Stimulated activated naive B cell treated with anti-CD40 and anti-IgM and Interleukin-4, amounts not matched to agents 10 μg/mL and 1 μg/mL and 100 μg/mL, for 72 hours (primary cell): Measurements from ENCODE around the gene NACC2.
A peak's percentile ranks its signal among the peaks of the same experiment; 100 is the strongest.

Experiments
- ATAC-seq, 2 donors: fragments of 150-1000 bp; cut with Tn5 transposase; replicated peaks; 2 replicates each; pipeline ENCODE4 v1.10.0; 2021; ENCODE audit warnings: moderate library complexity in 1 of 2
- DNase-seq: peaks from one replicate; pipeline ENCODE4 v3.0.0; 2021
- H3K27ac Mint-ChIP-seq: one replicate; pipeline ENCODE4 v1.8.0; 2022; ENCODE audit warnings: mild to moderate bottlenecking, mixed read lengths
- H3K27me3 Mint-ChIP-seq, 2 donors: one replicate each; pipeline ENCODE4 v1.8.0; 2022; ENCODE audit warnings: mixed read lengths in 2 of 2
- H3K36me3 Mint-ChIP-seq, 2 donors: one replicate each; pipeline ENCODE4 v1.8.0; 2022; ENCODE audit warnings: mixed read lengths in 2 of 2, mild to moderate bottlenecking in 1 of 2
- H3K4me1 Mint-ChIP-seq, 2 donors: one replicate each; pipeline ENCODE4 v1.8.0; 2022; ENCODE audit warnings: mixed read lengths in 2 of 2, mild to moderate bottlenecking in 1 of 2
- H3K4me3 Mint-ChIP-seq, 2 donors: one replicate each; pipeline ENCODE4 v1.8.0; 2022; ENCODE audit warnings: mild to moderate bottlenecking in 2 of 2, mixed read lengths in 2 of 2, moderate library complexity in 1 of 2
- H3K9me3 Mint-ChIP-seq, 2 donors: one replicate each; pipeline ENCODE4 v1.8.0; 2022; ENCODE audit warnings: mixed read lengths in 2 of 2, mild to moderate bottlenecking in 1 of 2

Gene NACC2

GRCh38 chr9:135961811-135962695 is 133.0 kb downstream of the NACC2 start:
- DNase-seq (no peak), ATAC-seq (peak in 1 of 2 donors; percentile 17)
- Mint-ChIP-seq H3K4me3 (peak overlapping the region; percentile 72 to 73), H3K9me3 (no peaks in the 10 kb centered on the region), H3K36me3 (no peaks in the 10 kb centered on the region), H3K27me3 (peaks cover 9 to 19% of the 10 kb centered on the region in 2 donors), H3K4me1 (peaks cover 24 to 40% of the 10 kb centered on the region in 2 donors), H3K27ac (peak overlapping the region; percentile 81)

DNA sequence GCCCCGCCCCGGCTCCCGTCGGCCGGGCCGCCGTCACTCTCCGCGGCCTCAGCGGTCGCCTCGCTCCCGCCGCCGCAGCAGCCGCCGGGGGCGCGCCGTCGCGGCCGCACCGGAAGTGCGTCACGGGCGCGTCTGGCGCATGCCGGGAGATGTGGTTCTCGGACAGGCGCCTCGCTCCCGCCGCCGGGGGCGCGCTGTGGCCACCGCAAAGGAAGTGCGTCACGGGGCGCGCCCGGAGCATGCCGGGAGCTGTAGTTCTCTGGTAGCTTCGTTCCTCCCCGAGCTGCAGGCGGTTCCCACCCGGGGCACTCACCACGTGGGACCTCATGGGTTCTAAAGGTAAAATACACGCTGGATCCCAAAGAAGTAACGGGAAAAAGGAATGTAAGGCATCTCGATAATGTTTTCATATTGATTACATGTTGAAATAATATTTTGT is 133.8 kb downstream of the NACC2 start, which contains the start of gene UBAC1:
UBAC1 (minus strand) TSS at position 97 of the 439 bp plus-strand sequence. CDS start 211 bp downstream, outside the sequence.
- H3K27ac Mint-ChIP-seq, result peak within 1 kb of the TSS; percentile 93
- DNase-seq, result peak; percentile 94
- H3K4me3 Mint-ChIP-seq, result peak within 1 kb of the TSS; percentile 92 to 97
- peaks cover 9 to 19% of the 10 kb centered on the region in 2 donors for H3K27me3 Mint-ChIP-seq
- no peaks in the 10 kb centered on the region for H3K9me3 Mint-ChIP-seq
- no peaks in the 10 kb centered on the region for H3K36me3 Mint-ChIP-seq
- peak; percentile 92 to 95 for ATAC-seq
- H3K4me1 Mint-ChIP-seq, result peaks cover 26 to 40% of the 10 kb centered on the region in 2 donors

DNA sequence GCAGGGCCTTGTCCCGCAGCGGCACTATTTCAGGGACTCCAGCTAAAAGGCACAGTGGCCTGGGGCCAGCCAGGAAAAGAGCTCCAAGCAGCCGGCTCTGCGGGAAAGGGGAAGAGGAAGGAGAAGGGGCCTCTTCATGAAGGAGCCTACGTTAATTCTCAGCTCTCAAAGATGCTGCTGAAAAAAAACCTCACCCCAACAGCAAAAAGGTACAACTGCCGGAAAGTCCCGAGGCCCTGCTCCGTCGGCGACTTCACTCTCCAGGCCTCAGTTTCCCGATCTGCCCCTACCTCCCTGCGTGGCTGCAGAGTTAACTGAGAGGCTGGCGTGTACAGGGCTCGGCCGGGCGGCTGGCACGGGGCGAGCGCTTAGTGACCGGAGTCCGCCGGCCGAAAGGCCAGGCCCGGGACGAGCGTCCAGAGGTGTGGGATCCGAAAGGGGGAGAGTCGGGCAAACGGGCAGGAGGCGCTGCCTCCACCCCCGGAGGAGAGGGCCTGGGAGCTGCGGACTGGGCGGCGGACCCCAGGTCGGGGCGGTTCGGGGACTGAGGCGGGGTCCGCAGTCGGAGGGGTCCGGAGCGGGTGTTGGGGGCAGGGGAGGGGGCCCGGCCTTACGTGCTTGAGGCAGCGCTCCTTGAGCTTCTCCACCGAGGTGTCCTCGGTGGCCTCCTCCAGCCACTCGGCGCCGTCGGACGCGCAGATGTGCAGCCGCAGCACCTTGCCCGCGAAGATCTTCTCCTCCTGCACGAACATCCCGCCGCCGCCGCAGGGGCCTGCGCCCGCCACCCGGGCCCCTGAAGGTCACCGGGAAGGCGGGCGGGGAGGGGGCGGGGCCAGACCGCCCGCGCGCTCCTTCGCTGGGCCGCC is 134.4 kb downstream of the NACC2 start:
- Mint-ChIP-seq H3K27me3 (peaks cover 9 to 19% of the 10 kb centered on the region in 2 donors), H3K36me3 (no peaks in the 10 kb centered on the region), H3K4me3 (peak overlapping the region; percentile 92 to 97), H3K9me3 (no peaks in the 10 kb centered on the region), H3K4me1 (peaks cover 28 to 40% of the 10 kb centered on the region in 2 donors), H3K27ac (peak overlapping the region; percentile 93)
- DNase-seq (no peak), ATAC-seq (peak; percentile 1 to 2)

DNA sequence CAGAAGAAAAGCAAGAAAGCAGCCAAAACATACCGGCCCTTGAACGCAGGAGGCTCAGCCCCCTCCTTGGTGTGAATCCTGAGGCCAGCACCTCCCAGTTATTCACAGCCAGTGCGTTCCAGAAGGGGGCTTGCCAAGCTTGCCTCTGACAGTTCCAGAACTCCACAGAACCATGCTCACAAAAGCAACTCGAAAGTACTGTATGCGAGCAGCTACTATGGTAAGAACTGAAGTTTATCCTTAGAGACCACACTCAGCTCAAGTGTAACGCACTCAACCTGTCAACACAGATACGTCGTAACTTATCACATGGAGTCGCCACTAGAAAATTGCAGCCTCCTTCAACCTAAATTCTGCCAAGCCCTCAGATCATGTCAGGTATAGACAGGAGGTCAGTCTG is 135.3 kb downstream of the NACC2 start:
- peaks cover 28 to 45% of the 10 kb centered on the region in 2 donors for H3K4me1 Mint-ChIP-seq
- peak overlapping the region; percentile 93 for H3K27ac Mint-ChIP-seq
- DNase-seq (no peak), ATAC-seq (no peak)
- H3K9me3 Mint-ChIP-seq, result no peaks in the 10 kb centered on the region
- peak overlapping the region; percentile 92 to 97 for H3K4me3 Mint-ChIP-seq
- H3K36me3 Mint-ChIP-seq, result peaks cover 3 to 5% of the 10 kb centered on the region in 2 donors
- peaks cover 9 to 15% of the 10 kb centered on the region in 2 donors for H3K27me3 Mint-ChIP-seq

- ATAC-seq, result no peak
- DNase-seq, result no peak
- peaks cover 3 to 8% of the 10 kb centered on the region in 2 donors for H3K27me3 Mint-ChIP-seq
- no peak overlapping the region for H3K27ac Mint-ChIP-seq
- no peaks in the 10 kb centered on the region for H3K9me3 Mint-ChIP-seq
- H3K4me1 Mint-ChIP-seq, result peaks cover 28 to 45% of the 10 kb centered on the region in 2 donors
- H3K36me3 Mint-ChIP-seq, result peaks cover 8 to 14% of the 10 kb centered on the region in 2 donors
- no peak overlapping the region for H3K4me3 Mint-ChIP-seq
Observed at GRCh38 chr9:135958485-135958884, 136.6 kb downstream of the NACC2 start.

DNA sequence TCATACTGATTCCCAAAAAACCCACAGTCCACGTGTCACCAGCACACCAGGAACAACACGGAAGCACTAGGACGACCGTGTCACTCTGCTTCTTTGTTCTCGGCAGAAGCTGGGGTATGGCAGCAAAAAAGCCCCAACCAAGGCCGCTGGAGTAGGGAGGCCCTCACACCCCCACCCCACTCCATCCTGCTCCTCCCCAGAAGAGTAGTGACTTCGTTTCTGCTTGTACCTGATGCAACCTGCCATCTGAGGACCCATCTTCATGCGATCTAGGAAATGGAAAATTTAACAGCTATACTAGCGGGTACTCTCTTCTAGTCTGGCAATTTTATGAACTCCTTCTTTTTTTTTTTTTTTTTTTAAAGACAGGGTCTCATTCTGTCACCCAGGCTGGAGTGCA is 137.7 kb downstream of the NACC2 start:
- no peaks in the 10 kb centered on the region for H3K9me3 Mint-ChIP-seq
- DNase-seq (no peak), ATAC-seq (no peak)
- peaks cover 23 to 38% of the 10 kb centered on the region in 2 donors for H3K4me1 Mint-ChIP-seq
- no peak overlapping the region for H3K4me3 Mint-ChIP-seq
- H3K36me3 Mint-ChIP-seq, result peaks cover 11 to 20% of the 10 kb centered on the region in 2 donors
- H3K27me3 Mint-ChIP-seq, result no peaks in the 10 kb centered on the region
- H3K27ac Mint-ChIP-seq, result no peak overlapping the region

DNA sequence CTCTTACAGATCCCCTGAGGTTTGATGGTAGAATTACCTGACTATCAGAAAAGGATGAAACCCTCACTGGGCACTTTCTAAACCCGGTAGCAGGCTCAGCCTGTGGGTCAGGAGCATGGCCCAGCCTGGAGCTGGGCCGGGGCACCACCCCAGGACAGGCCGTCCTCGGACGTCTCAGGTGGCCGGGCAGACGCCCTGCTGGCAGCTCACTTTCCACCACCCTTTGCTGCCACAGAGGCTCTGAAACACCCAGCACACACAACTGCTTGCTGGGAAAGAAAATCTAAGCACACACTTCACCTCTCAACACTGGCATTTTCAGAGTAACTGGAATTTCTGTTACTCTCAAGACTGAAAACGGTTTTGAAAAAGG is 138.3 kb downstream of the NACC2 start:
- Mint-ChIP-seq H3K27me3 (no peaks in the 10 kb centered on the region), H3K4me1 (peaks cover 16 to 32% of the 10 kb centered on the region in 2 donors), H3K27ac (no peak overlapping the region), H3K36me3 (peaks cover 14 to 23% of the 10 kb centered on the region in 2 donors), H3K9me3 (no peaks in the 10 kb centered on the region), H3K4me3 (no peak overlapping the region)
- DNase-seq, result no peak
- ATAC-seq, result no peak
